Immature natural killer cell (primary cell): ENCODE data around the gene NLRP5. TPM values are rescaled to one million over a fixed set of nuclear protein-coding genes. Genes with fewer than 3 reads are reported as not detected.
"Not testable (repeated sequence)": the region's sequence is repeated elsewhere in the genome, so short reads cannot be mapped to it uniquely, and the experiment has no call there.

Source experiments
- DNase-seq, 3 donors: peaks; one replicate each; pipeline ENCODE4 v3.0.0; 2022; ENCODE audit warnings: mixed read lengths in 1 of 3
- H3K27ac Mint-ChIP-seq, 6 donors: one replicate each; pipeline ENCODE4 v1.8.0; 2020; ENCODE audit warnings: mixed read lengths in 6 of 6, mild to moderate bottlenecking in 5 of 6, inconsistent platforms in 4 of 6, moderate library complexity in 3 of 6
- H3K27me3 Mint-ChIP-seq, 3 donors: one replicate each; pipeline ENCODE4 v1.8.0; 2020 to 2021; ENCODE audit warnings: low read depth in 3 of 3, mild to moderate bottlenecking in 3 of 3, mixed read lengths in 3 of 3, moderate library complexity in 3 of 3, inconsistent platforms in 1 of 3
- H3K36me3 Mint-ChIP-seq, 3 donors: one replicate each; pipeline ENCODE4 v1.8.0; 2020; ENCODE audit warnings: mixed read lengths in 3 of 3, inconsistent platforms in 2 of 3, mild to moderate bottlenecking in 2 of 3
- H3K4me1 Mint-ChIP-seq, 2 donors: one replicate each; pipeline ENCODE4 v1.8.0; 2020; ENCODE audit warnings: inconsistent platforms in 2 of 2, mild to moderate bottlenecking in 2 of 2, mixed read lengths in 2 of 2, moderate library complexity in 1 of 2
- H3K4me3 Mint-ChIP-seq, 5 donors: one replicate each; pipeline ENCODE4 v1.8.0; 2020; ENCODE audit warnings: mild to moderate bottlenecking in 5 of 5, mixed read lengths in 5 of 5, inconsistent platforms in 3 of 5, moderate library complexity in 3 of 5
- H3K9me3 Mint-ChIP-seq, 6 donors: one replicate each; pipeline ENCODE4 v1.8.0; 2020; ENCODE audit warnings: mild to moderate bottlenecking in 6 of 6, mixed read lengths in 6 of 6, inconsistent platforms in 4 of 6, moderate library complexity in 3 of 6
- polyA plus RNA-seq, 3 donors: library from polyadenylated mRNA; unstranded; fragments of 300-500 nt; fragmentation: Illumina TruSeq; gene quantifications; one replicate each; pipeline ENCODE4 v1.2.3, GENCODE V29; 2021

NLRP5 gene
- polyA plus RNA-seq, 3 donors from 2014 or later: not detected

DNA sequence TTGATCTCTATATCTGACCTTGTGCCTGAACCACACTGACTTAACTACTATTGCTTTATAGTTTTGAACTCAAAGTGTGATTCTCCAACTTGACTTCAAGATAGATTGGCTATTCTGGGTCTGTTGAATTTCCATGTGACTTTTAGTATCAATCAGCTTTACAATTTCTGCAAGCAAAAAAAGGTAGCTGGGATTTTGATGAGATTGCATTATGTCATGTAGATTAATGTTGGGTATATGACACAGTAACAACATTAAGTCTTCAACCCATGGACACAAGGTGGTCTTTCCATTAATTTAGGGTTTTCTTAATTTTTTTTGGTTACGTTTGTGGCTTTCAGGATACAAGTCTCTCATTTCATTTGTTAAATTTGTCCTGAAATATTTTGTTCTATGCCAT is 28.2 kb downstream of the NLRP5 start:
- DNase-seq: no peak
- no peak overlapping the region for H3K4me3 Mint-ChIP-seq
- H3K9me3 Mint-ChIP-seq: peaks cover 0 to 10% (median 3%) of the 10 kb centered on the region in 6 donors
- H3K27me3 Mint-ChIP-seq: peaks cover 2 to 4% (median 2%) of the 10 kb centered on the region in 3 donors
- H3K36me3 Mint-ChIP-seq: peaks cover 0 to 3% (median 0%) of the 10 kb centered on the region in 3 donors
- no peaks in the 10 kb centered on the region for H3K4me1 Mint-ChIP-seq
- no peak overlapping the region for H3K27ac Mint-ChIP-seq

DNA sequence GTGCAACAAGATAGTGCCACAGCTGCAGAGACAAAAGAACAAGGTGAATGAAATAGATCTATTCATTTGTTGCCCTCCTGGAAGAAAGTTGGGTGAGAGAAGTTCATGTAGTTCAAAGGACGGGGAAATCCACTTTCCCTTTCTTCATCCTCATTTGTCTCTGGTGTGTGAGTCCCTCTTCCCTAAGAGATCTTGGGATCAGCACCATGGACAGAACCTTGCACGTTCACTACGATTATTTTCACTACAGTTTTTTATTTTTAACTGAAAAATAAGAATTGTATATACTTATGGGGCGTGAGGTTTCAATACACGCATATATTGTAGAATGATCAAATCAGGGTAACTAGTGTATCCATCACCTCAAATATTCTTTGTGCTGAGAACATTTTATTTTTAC is 29.2 kb downstream of the NLRP5 start:
- Mint-ChIP-seq H3K36me3 (peaks cover 0 to 3% (median 0%) of the 10 kb centered on the region in 3 donors), H3K4me1 (no peaks in the 10 kb centered on the region), H3K4me3 (no peak overlapping the region), H3K27ac (no peak overlapping the region), H3K9me3 (peaks cover 0 to 9% (median 3%) of the 10 kb centered on the region in 6 donors), H3K27me3 (peaks cover 2 to 4% (median 2%) of the 10 kb centered on the region in 3 donors)
- DNase-seq: no peak

DNA sequence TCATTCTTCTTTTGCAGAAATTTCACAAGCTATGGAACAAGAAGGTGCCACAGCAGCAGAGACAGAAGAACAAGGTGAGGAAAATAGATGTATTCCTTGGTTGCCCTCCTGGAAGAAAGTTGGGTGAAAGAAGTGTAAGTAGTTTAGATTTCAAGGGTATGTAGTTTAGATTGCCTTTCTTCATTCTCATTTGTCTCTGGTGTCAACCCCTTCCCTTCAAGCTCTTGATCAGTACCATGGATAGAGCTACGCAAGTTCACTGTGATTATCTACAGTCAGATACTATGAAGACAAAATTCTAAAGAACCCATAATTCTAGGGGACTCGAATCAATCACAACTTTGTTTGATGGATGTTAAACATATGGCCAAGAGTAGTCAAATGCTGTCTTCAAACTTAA is 32.8 kb downstream of the NLRP5 start:
- H3K27me3 Mint-ChIP-seq, DNase-seq, H3K36me3 Mint-ChIP-seq, H3K4me3 Mint-ChIP-seq, H3K4me1 Mint-ChIP-seq, H3K27ac Mint-ChIP-seq, H3K9me3 Mint-ChIP-seq: not testable (repeated sequence)

DNA sequence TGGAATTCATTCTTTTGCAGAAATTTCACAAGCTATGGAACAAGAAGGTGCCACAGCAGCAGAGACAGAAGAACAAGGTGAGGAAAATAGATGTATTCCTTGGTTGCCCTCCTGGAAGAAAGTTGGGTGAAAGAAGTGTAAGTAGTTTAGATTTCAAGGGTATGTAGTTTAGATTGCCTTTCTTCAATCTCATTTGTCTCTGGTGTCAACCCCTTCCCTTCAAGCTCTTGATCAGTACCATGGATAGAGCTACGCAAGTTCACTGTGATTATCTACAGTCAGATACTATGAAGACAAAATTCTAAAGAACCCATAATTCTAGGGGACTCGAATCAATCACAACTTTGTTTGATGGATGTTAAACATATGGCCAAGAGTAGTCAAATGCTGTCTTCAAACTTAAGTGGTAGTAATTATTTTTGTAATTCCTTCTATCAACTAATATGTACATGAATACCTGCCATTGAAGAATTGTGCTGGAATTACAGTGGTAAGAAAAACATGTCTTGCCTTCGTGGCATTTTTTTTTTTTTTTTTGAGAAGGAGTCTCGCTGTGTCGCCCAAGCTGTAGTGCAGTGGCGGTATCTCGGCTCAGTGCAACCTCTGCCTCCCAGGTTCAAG is 33.9 kb downstream of the NLRP5 start:
- not testable (repeated sequence) for H3K27ac Mint-ChIP-seq, H3K36me3 Mint-ChIP-seq, H3K4me1 Mint-ChIP-seq, H3K4me3 Mint-ChIP-seq, H3K9me3 Mint-ChIP-seq, DNase-seq, H3K27me3 Mint-ChIP-seq

DNA sequence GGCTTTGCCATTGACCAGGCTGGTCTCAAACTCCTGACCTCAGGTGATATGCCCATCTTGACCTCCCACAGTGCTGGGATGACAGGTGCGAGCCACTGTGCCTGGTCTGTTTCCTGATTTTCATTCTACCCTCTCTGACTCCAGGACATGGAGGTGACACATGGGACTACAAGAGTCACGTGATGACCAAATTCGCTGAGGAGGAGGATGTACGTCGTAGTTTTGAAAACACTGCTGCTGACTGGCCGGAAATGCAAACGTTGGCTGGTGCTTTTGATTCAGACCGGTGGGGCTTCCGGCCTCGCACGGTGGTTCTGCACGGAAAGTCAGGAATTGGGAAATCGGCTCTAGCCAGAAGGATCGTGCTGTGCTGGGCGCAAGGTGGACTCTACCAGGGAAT is 40.2 kb downstream of the NLRP5 start:
- no peaks in the 10 kb centered on the region for H3K36me3 Mint-ChIP-seq

DNA sequence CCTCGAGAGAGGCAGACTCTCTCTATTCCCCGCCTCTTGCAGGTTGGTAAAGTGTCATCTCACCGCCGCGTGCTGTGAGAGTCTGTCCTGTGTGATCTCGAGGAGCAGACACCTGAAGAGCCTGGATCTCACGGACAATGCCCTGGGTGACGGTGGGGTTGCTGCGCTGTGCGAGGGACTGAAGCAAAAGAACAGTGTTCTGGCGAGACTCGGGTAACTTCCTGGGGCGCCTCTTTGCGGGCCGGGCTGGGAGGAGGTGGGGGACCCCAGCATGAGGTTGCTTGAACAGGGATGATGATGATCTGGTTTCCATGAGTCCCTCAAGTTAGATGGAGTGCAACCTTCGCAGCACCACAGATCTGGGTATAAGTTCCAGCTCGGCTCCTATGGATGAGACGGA is 67.0 kb downstream of the NLRP5 start:
- Mint-ChIP-seq H3K36me3 (no peaks in the 10 kb centered on the region), H3K4me1 (no peaks in the 10 kb centered on the region)
- no peak for DNase-seq

More for the DNA sequence above, 40.2 kb downstream of the NLRP5 start:
- DNase-seq: no peak
- no peaks in the 10 kb centered on the region for H3K4me1 Mint-ChIP-seq
- peaks cover 0 to 8% (median 0%) of the 10 kb centered on the region in 6 donors for H3K9me3 Mint-ChIP-seq
- no peak overlapping the region for H3K27ac Mint-ChIP-seq
- peaks cover 0 to 3% (median 0%) of the 10 kb centered on the region in 3 donors for H3K27me3 Mint-ChIP-seq
- H3K4me3 Mint-ChIP-seq: no peak overlapping the region

DNA sequence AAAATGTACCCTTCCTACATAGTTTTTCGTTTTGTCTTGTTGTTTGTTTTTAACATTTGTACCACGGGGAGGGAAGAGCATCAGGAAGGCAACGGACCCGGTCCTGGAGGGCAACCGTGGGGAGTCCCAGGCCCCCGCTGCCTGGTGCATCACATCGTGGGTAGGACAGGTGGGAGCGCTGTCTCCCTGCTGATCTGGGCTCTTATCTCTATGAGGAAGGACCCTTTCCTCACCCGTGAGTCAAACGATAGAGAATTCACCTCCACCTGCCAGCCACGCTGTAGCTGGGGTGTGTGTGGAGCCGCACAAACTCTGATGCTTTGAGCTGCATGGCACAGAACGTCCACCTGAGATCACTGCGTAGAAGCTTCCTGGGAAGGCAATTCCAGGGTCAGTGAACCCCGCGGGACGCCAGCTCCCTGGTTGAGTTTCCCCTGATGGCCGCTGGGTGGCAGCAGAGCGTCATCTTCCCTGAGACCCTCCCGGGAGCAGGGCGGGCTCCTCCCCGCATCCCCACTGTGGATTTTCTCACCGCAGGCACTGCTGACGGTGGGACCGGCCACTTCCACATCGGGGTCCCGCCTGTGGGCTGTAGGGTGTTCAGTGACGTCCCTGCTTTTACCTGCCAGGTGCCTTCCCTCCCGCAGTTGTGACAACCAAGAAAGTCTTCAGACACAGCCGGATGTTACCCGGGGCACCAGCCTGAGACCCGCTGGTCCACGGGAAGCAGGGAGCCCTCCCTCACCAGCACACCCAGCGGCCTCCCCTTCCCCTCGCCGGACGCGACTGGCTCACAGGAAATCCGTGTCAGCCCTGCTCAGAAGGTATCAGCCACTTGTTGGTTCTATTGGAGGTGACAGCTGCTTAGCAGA is 79.8 kb downstream of the NLRP5 start:
- Mint-ChIP-seq H3K36me3 (no peaks in the 10 kb centered on the region), H3K27me3 (peaks cover 0 to 9% (median 3%) of the 10 kb centered on the region in 3 donors), H3K4me3 (peak overlapping the region; percentile 66 to 79 (median 69)), H3K9me3 (no peaks in the 10 kb centered on the region), H3K27ac (peak overlapping the region in 1 of 6 donors; percentile 23), H3K4me1 (peaks cover 12 to 13% of the 10 kb centered on the region in 2 donors)
- DNase-seq: peak; percentile 58 to 66 (median 63)

More for the DNA sequence above, 67.0 kb downstream of the NLRP5 start:
- H3K27ac Mint-ChIP-seq: no peak overlapping the region
- no peak overlapping the region for H3K4me3 Mint-ChIP-seq
- H3K9me3 Mint-ChIP-seq: peaks cover 0 to 5% (median 0%) of the 10 kb centered on the region in 6 donors
- H3K27me3 Mint-ChIP-seq: peaks cover 4 to 6% (median 5%) of the 10 kb centered on the region in 3 donors

DNA sequence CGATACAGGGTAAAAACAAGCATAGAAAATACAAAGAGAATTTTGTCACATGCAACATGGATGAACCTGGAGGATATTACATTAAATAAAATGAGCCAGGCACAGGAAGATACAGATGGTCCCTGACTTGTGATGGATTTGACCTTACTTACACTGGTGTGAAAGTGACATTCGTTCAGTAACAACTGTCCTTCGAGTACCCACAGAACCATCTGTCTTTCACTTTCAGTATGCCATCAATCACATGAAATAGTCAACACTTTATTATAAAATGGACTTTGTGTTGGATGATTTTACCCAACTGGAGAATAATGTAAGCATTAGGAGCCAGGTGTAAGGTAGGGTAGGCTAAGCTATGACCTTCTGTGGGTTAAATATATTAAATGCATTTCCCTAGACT is 83.1 kb downstream of the NLRP5 start:
- H3K27ac Mint-ChIP-seq: no peak overlapping the region
- no peaks in the 10 kb centered on the region for H3K36me3 Mint-ChIP-seq
- H3K4me1 Mint-ChIP-seq: peaks cover 12 to 13% of the 10 kb centered on the region in 2 donors
- peaks cover 0 to 2% (median 1%) of the 10 kb centered on the region in 3 donors for H3K27me3 Mint-ChIP-seq
- DNase-seq: no peak
- H3K9me3 Mint-ChIP-seq: no peaks in the 10 kb centered on the region
- H3K4me3 Mint-ChIP-seq: no peak overlapping the region

DNA sequence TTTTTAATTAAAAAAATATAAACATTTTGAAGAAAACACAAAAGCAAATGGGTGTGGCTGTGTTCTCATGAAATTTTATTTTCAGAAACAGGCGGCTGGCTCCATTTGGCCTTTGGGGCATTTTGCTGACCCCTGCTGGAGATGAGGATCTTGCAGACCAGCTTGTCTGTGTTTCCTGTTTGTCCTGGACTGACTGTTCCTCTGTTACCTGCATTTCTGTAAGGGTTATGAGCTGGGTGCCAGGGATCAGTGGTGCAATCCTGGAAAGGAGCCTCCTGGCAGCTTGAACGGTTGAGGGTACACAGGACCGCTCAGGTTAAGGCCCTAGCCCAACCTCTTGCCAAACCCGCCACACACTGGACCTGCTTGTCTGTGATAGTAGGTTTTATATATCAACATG is 84.6 kb downstream of the NLRP5 start:
- no peak for DNase-seq
- H3K36me3 Mint-ChIP-seq: no peaks in the 10 kb centered on the region
- peaks cover 8 to 10% of the 10 kb centered on the region in 2 donors for H3K4me1 Mint-ChIP-seq
- H3K27me3 Mint-ChIP-seq: peaks cover 0 to 1% (median 0%) of the 10 kb centered on the region in 3 donors
- H3K27ac Mint-ChIP-seq: no peak overlapping the region
- no peaks in the 10 kb centered on the region for H3K9me3 Mint-ChIP-seq
- no peak overlapping the region for H3K4me3 Mint-ChIP-seq

DNA sequence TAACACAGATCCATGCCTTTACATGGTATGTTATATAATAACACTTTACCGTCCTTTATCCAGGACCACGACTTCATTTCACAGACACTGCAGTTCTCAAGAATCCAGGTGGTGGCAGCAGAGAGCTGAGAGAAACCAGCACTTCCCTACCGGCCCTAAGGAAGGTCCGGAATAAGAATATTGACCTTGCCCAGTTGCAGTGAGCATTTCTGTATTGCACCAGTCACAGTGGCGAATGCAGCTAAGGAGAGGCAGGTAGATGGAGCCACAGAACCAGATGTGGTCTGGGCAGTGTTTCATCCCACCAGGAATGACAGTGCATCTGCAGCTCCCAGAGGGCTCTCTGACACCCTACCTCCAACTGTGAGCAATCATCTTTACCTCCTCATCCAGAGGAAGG is 89.9 kb downstream of the NLRP5 start:
- Mint-ChIP-seq H3K4me1 (peaks cover 10% of the 10 kb centered on the region in 2 donors), H3K9me3 (no peaks in the 10 kb centered on the region), H3K27ac (no peak overlapping the region), H3K27me3 (peaks cover 0 to 7% (median 0%) of the 10 kb centered on the region in 3 donors), H3K4me3 (no peak overlapping the region), H3K36me3 (no peaks in the 10 kb centered on the region)
- peak; percentile 18 to 42 (median 33) for DNase-seq

DNA sequence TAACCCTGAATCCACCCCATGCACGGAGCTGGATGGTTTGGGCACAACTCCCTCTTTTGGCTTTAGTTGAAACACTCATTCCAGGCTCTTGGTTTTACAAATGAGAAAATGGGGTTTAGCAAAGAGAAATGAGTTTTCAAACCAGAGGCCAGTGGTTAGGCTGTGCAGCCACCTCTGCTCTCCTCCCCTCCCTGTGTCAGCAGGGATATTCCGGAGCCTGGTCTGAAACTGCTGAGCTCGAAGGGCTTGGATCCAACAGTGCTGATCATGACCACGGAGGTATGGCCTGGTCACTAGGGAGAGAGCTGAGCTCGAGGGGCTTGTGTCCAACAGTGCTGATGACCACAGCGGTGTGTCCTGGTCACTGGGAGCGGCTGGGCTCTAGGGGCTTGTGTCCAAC is 93.0 kb downstream of the NLRP5 start:
- peaks cover 0 to 7% (median 0%) of the 10 kb centered on the region in 3 donors for H3K27me3 Mint-ChIP-seq
- H3K27ac Mint-ChIP-seq: no peak overlapping the region
- no peaks in the 10 kb centered on the region for H3K9me3 Mint-ChIP-seq
- DNase-seq: no peak
- no peaks in the 10 kb centered on the region for H3K36me3 Mint-ChIP-seq
- H3K4me3 Mint-ChIP-seq: no peak overlapping the region
- H3K4me1 Mint-ChIP-seq: peaks cover 10 to 11% of the 10 kb centered on the region in 2 donors

DNA sequence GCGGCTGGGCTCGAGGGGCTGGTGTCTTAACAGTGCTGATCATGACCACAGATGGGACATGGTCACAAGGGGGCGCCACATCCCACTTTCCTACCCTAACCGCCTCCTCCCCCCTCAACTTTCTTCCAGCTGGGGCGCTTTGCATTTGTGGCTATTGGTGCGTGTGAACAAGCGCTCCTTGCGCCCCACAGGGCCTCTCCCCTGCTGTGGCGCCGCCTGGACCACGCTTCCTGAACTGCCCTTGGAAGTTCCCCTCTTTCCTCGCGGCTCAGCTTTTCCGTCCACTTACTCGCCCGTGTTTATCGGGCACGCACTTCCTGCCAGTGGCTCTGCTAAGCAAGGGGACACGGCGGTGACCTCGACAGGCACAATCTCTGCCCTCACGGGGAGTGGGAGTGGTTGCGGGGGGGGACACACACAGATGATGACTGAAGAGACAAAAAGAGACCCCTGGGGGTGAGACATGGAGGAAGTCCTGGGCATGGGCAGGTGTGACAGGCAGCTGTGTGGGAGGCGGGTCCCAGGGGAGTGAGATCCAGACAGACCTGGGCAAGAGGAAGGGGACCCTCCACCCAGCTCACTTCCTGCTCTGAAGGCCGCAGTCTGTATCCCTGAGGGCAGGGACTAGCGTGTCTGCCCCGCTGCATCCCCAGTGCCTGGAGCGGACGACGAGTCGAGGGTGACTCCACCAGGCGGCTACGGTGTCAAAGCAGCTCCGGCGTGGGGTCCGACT is 94.3 kb downstream of the NLRP5 start:
- Mint-ChIP-seq H3K4me3 (peak overlapping the region; percentile 71 to 89 (median 85)), H3K4me1 (peaks cover 10 to 11% of the 10 kb centered on the region in 2 donors), H3K9me3 (no peaks in the 10 kb centered on the region), H3K27ac (peak overlapping the region in 5 of 6 donors; percentile 13 to 88 (median 61)), H3K36me3 (no peaks in the 10 kb centered on the region), H3K27me3 (peaks cover 0 to 7% (median 0%) of the 10 kb centered on the region in 3 donors)
- DNase-seq: peak; percentile 57 to 67 (median 59)

DNA sequence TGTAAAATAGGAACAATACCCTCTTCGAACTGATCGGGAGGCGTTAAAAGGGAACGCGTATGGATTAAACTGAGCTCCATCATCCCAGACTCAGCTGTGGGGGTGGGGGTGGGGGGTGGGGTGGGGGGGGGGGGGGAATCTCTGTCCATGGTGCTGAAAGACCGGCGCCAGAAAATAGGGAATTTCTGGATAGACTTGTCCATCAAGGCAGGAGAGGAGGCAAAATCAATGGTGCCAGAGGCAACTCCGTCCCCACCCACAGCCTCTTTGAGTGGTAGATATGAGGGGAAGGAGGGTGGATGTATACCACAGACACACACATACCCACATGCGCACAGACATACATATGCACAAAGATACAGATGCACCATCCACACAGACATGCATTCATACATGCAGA is 97.1 kb downstream of the NLRP5 start:
- no peaks in the 10 kb centered on the region for H3K36me3 Mint-ChIP-seq
- H3K9me3 Mint-ChIP-seq: no peaks in the 10 kb centered on the region
- H3K4me1 Mint-ChIP-seq: peaks cover 10 to 11% of the 10 kb centered on the region in 2 donors
- no peak overlapping the region for H3K4me3 Mint-ChIP-seq
- H3K27me3 Mint-ChIP-seq: peaks cover 0 to 7% (median 0%) of the 10 kb centered on the region in 3 donors
- no peak overlapping the region for H3K27ac Mint-ChIP-seq
- DNase-seq: no peak
